Omental fat pad (tissue), 4 donors: ENCODE results near the gene VPS51. TPM values are rescaled to one million over a fixed set of nuclear protein-coding genes. Genes with fewer than 3 reads are reported as not detected.

ENCODE experiments used
- ATAC-seq: fragments of 150-250 bp; one replicate; pipeline ENCODE4 v1.9.1; 2016; ENCODE audit warnings: mild to moderate bottlenecking, moderate library complexity; ENCODE audit not compliant: low FRiP score
- DNase-seq: peaks from one replicate; pipeline ENCODE4 v3.0.0-alpha.2; 2019; ENCODE audit warnings: low spot score
- CTCF ChIP-seq, 3 donors: fragments of 450-650 bp; IDR thresholded peaks; one replicate each; pipeline ENCODE4 v1.5.1; 2016 to 2017; ENCODE audit warnings: antibody characterized with exemption in 3 of 3, mild to moderate bottlenecking in 3 of 3, moderate library complexity in 2 of 3
- total RNA-seq, 4 donors: library from RNA; depleted of rRNA; stranded (reverse); fragments of >200 nt; gene quantifications; one replicate each; pipeline ENCODE4 v1.1.0, GENCODE V29; 2016

Gene VPS51
- total RNA-seq, 4 donors from 2014 or later: 151 to 208 (median 192) TPM

- no peak for ATAC-seq
- TF ChIP-seq CTCF (IDR thresholded peaks at IDR 0.05): no peak
- DNase-seq: no peak
Observed at GRCh38 chr11:65089621-65090020, 6.4 kb upstream of the VPS51 start.

GRCh38 chr11:65090628-65091027, 5.4 kb upstream of the VPS51 start:
- no peak for TF ChIP-seq CTCF (IDR thresholded peaks at IDR 0.05)
- ATAC-seq: no peak
- no peak for DNase-seq

GRCh38 chr11:65095427-65095826, 587 bp upstream of the VPS51 start:
- ATAC-seq: peak; percentile 5
- DNase-seq: no peak
- no peak for TF ChIP-seq CTCF (IDR thresholded peaks at IDR 0.05)

- TF ChIP-seq CTCF (IDR thresholded peaks at IDR 0.05): no peak
- DNase-seq (no peak), ATAC-seq (no peak)
Observed at GRCh38 chr11:65096926-65097325, 912 bp downstream of the VPS51 start.

- TF ChIP-seq CTCF (IDR thresholded peaks at IDR 0.05): no peak
- no peak for DNase-seq
- ATAC-seq: no peak
Observed at GRCh38 chr11:65100674-65101350, 4.8 kb downstream of the VPS51 start.

- no peak for TF ChIP-seq CTCF (IDR thresholded peaks at IDR 0.05)
- no peak for ATAC-seq
- DNase-seq: no peak
Observed at GRCh38 chr11:65102142-65103095, 6.4 kb downstream of the VPS51 start.
